ENCODE measurements around the gene TRAK1. TPM values are rescaled to one million over a fixed set of nuclear protein-coding genes. Genes with fewer than 3 reads are reported as not detected.

TRAK1 gene
- total RNA-seq, 4 donors from 2014 or later: 14.3 to 37.5 (median 21.4) TPM

GRCh38 chr3:42095540-42095939, 4.4 kb downstream of the TRAK1 start:
- no peak for DNase-seq
- no peaks in the 10 kb centered on the region for H3K9me3 ChIP-seq
- no peak overlapping the region for H3K4me3 ChIP-seq
- no peaks in the 10 kb centered on the region for H3K36me3 ChIP-seq
- TF ChIP-seq POLR2A (IDR thresholded peaks at IDR 0.05): no peak
- TF ChIP-seq, protein P1, sequence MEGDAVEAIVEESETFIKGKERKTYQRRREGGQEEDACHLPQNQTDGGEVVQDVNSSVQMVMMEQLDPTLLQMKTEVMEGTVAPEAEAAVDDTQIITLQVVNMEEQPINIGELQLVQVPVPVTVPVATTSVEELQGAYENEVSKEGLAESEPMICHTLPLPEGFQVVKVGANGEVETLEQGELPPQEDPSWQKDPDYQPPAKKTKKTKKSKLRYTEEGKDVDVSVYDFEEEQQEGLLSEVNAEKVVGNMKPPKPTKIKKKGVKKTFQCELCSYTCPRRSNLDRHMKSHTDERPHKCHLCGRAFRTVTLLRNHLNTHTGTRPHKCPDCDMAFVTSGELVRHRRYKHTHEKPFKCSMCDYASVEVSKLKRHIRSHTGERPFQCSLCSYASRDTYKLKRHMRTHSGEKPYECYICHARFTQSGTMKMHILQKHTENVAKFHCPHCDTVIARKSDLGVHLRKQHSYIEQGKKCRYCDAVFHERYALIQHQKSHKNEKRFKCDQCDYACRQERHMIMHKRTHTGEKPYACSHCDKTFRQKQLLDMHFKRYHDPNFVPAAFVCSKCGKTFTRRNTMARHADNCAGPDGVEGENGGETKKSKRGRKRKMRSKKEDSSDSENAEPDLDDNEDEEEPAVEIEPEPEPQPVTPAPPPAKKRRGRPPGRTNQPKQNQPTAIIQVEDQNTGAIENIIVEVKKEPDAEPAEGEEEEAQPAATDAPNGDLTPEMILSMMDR (IDR thresholded peaks at IDR 0.05): no peak
- H3K4me1 ChIP-seq: peaks cover 0 to 18% of the 10 kb centered on the region in 2 donors
- no peaks in the 10 kb centered on the region for H3K27me3 ChIP-seq
- intact Hi-C loops (cut with DNase I; ENCODE audit: low total_unique reads): loop anchor here (10.0 kb wide), 1 partner anchor 201 kb away; no protein-coding TSS in a partner anchor
- no peak overlapping the region for H3K27ac ChIP-seq

DNA sequence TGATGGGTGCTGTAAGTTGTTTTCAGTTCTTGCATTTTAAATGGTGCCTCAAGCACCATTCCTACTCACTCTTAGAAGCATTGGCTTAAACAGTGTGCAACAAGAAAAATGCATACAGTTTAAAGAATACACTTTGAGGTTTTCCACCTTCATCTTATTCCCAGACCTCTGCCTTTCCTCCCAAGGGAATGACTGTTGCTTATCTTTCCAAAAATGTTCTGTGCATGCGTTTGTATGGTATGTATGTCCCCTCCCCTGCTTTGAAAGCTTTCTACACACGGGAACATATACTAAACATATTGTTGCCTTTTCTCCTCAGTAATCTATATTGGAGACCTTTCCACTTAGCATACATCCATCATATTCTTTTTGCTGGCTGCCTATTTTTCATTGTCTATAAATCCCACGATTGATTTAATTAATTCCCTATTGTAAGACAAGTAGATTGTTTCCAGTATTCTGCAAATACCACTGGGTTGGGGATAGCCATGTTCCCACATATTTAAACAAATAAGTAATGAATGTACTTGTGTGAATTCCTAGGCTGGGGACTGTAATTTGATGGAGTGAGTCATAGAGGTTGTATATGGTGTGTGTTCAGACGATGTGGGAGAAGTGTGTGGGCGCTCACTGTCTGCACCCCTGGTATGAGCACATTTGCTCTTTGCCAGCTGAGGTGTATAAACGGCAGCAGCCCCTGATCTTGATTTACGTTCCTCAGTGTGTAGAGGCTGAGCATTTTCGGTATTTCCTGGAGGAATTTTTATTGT, 5.8 kb downstream of the TRAK1 start:
- Histone ChIP-seq H3K4me1 (peaks cover 0 to 18% of the 10 kb centered on the region in 2 donors), H3K27me3 (no peaks in the 10 kb centered on the region), H3K9me3 (no peaks in the 10 kb centered on the region), H3K36me3 (no peaks in the 10 kb centered on the region), H3K4me3 (no peak overlapping the region), H3K27ac (peak overlapping the region in 1 of 2 donors; percentile 38)
- TF ChIP-seq, protein P1 (IDR thresholded peaks at IDR 0.05): no peak
- TF ChIP-seq POLR2A (IDR thresholded peaks at IDR 0.05): no peak
- no peak for DNase-seq
- intact Hi-C loops (cut with DNase I; ENCODE audit: low total_unique reads): loop anchor here (10.0 kb wide), 1 partner anchor 202 kb away; no protein-coding TSS in a partner anchor

DNA sequence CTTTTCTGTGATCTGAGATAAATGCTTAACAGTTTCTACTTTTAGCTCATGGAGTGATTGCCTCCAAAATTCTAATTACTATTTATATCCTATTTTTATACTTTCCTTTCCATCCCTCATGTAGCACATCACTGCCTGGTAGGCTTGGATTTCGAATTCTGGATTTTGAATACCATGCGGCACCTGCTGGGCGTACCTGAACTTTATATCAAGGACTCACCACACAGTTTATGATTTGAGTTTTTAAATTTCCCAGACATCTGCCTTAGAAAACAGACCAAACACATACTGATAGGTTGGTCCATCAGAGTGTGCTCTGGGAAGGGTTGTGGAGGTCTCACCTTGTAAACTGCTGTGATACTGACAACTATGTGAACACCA, 6.4 kb downstream of the TRAK1 start:
- H3K4me1 ChIP-seq: peaks cover 0 to 18% of the 10 kb centered on the region in 2 donors
- intact Hi-C loops (cut with DNase I; ENCODE audit: low total_unique reads): loop anchor here (10.0 kb wide), 1 partner anchor 203 kb away; no protein-coding TSS in a partner anchor
- no peak for TF ChIP-seq POLR2A (IDR thresholded peaks at IDR 0.05)
- TF ChIP-seq, protein P1 (IDR thresholded peaks at IDR 0.05): peak in 1 of 4 experiments; percentile 4
- H3K27me3 ChIP-seq: no peaks in the 10 kb centered on the region
- DNase-seq: no peak
- H3K27ac ChIP-seq: peak overlapping the region in 1 of 2 donors; percentile 38
- H3K9me3 ChIP-seq: no peaks in the 10 kb centered on the region
- H3K4me3 ChIP-seq: no peak overlapping the region
- no peaks in the 10 kb centered on the region for H3K36me3 ChIP-seq

DNA sequence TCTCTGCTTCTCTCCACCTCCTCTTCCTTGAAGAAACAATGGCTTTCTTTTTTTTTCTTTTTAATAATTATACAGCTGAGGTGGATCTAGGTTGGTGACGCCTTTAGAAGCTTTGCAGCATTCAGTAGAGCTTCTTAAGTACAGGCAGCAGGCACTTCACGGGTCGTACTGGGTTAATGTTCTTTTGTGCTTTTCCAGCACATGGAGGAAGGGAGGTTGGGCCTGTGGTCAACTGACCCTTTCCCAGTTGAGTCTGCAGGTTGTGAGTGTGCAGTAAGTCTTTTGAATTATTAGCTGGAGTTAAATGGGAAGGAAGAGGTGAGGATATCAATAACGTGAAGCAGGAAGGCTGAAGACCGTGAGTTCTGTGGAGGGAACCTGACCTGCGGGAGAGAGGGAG, 7.0 kb downstream of the TRAK1 start:
- TF ChIP-seq POLR2A (IDR thresholded peaks at IDR 0.05): no peak
- TF ChIP-seq, protein P1 (IDR thresholded peaks at IDR 0.05): no peak
- intact Hi-C loops (cut with DNase I; ENCODE audit: low total_unique reads): loop anchor here (10.0 kb wide), 1 partner anchor 203 kb away; no protein-coding TSS in a partner anchor

More for the DNA sequence above, 7.0 kb downstream of the TRAK1 start:
- DNase-seq: no peak
- no peaks in the 10 kb centered on the region for H3K9me3 ChIP-seq
- peaks cover 0 to 18% of the 10 kb centered on the region in 2 donors for H3K4me1 ChIP-seq
- no peaks in the 10 kb centered on the region for H3K36me3 ChIP-seq
- no peak overlapping the region for H3K4me3 ChIP-seq
- H3K27ac ChIP-seq: peak overlapping the region in 1 of 2 donors; percentile 38
- H3K27me3 ChIP-seq: no peaks in the 10 kb centered on the region
